ENCODE data around the gene CCDC59.

CCDC59 gene

DNA sequence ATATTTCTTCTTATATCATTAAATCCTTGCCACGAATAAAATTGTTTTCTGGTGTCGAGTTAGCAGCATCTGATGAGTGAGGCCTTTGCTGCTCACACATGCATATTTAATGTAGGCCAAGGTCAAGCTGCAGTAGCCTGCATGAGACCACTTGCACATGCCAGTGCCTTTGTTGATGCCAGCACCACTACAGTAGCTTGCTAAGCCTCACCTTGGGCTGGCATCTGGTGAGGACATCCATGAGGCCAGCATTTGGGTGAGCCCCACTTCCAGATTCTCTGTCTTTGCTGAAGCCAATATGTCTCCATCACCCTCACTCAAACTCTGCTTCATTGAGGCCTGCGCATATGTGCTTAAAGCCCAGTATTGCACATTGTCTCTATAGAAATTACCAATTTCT is 8.0 kb downstream of the CCDC59 start:
- Mint-ChIP-seq H3K36me3 (peaks cover 62% of the 10 kb centered on the region), H3K4me1 (no peaks in the 10 kb centered on the region), H3K9me3 (no peaks in the 10 kb centered on the region), H3K4me3 (no peak overlapping the region), H3K27ac (no peak overlapping the region)
- no peak for DNase-seq (ENCODE audit: low spot score in 2 of 2)
- no peak for ATAC-seq

DNA sequence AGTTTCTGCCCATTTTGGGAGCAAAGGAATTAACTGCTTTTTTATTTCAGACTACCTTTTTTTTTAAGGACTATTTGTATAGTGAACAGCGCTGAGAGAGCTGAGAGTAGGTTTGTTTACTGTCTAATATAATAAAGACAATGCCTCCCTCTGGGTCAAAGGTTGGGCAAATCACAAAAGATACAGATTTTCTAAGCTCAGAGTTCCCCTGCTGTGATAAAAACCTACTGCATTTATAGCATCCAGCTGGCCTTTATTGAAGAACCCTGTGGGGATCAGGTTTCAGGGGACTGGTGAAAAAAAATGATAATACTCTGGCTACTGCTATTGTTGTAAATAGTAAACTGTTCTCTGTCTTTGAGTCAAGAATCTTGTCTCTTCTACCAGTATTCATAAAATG is 28.7 kb downstream of the CCDC59 start:
- DNase-seq (ENCODE audit: low spot score in 2 of 2) = no peak
- H3K4me1 Mint-ChIP-seq = no peaks in the 10 kb centered on the region
- no peak for ATAC-seq
- H3K4me3 Mint-ChIP-seq = no peak overlapping the region
- no peaks in the 10 kb centered on the region for H3K9me3 Mint-ChIP-seq
- H3K36me3 Mint-ChIP-seq = no peaks in the 10 kb centered on the region
- H3K27ac Mint-ChIP-seq = no peak overlapping the region

DNA sequence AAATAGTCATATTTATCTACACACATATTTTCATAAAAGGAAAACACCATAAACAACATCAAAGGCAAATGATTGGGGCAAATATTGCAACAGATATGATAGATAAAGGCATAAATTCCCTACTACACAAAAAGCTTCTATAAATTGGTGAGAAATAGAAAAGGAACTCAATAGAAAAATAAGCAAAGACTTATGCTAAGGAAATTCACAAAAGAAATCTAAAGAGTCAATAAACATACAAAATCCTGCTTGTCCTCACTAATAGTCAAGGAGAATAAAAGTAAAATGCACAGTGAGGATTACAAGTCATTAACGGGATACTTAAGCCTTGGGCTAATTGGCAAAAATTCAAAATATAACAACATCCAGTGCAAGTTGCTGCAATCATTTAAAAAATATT is 30.3 kb downstream of the CCDC59 start:
- Mint-ChIP-seq H3K4me1 (no peaks in the 10 kb centered on the region), H3K27ac (no peak overlapping the region), H3K36me3 (no peaks in the 10 kb centered on the region), H3K9me3 (no peaks in the 10 kb centered on the region), H3K4me3 (no peak overlapping the region)
- DNase-seq (ENCODE audit: low spot score in 2 of 2) (no peak), ATAC-seq (no peak)

DNA sequence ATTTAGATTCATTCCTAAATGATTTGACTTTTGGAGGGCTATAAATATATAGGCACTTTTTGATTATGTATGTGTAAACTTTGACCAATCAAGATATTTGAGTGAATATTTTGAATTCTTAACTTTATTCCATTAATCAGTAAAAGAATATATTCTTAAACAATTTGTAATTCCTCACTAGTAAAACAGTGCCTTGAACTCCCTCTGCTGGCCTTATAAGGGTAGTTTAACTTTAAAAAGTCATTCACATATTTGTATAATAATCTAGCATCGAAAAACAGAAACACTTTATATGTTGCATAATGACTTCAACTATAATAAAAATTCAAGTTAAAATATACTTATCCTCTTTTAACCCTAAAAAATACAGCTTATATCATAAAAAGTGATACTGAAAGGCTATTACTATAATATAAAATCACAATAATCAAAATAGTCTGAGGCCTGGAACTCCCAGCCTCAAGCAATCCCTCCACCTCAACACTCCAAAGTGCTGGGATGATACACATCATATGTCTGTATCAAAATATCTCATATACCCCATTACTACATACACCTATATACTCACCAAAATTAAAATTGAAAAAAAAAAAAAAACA is 31.2 kb downstream of the CCDC59 start:
- Mint-ChIP-seq H3K4me1 (no peaks in the 10 kb centered on the region), H3K4me3 (no peak overlapping the region), H3K36me3 (no peaks in the 10 kb centered on the region), H3K27ac (no peak overlapping the region), H3K9me3 (no peaks in the 10 kb centered on the region)
- ATAC-seq = no peak
- no peak for DNase-seq (ENCODE audit: low spot score in 2 of 2)

DNA sequence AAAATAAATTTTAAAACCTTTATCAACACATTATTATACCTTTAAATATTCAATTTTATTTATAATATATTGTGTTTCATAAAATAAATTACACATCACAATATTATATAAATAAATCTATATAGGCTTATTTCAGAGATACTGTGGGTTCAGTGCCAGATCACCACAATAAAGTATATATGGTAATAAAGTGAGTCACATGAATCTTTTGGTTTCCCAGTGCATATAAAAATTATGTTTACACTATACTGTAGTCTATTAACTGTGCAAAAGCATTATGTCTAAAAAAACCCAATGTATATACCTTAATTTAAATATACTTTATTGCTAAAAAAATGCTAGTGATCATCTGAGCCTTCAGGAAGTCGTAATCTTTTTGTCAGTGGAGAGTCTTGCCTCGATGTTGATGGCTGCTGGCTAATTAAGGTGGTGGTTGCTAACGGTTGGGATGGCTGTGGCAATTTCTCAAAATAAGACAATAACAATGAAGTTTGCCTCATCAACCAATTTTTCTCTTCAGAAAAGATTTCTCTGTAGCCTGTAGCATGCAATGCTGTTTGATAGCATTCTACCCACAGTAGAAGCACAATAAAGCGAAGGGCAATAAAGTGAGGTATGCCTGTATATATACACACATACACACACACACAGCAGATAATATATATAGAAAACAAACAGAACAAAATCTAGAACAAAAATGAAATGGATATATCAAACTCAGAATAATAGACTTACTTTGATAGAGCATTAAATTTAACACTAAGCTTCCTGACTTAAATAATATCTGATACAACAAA is 32.4 kb downstream of the CCDC59 start:
- H3K4me1 Mint-ChIP-seq = no peaks in the 10 kb centered on the region
- DNase-seq (ENCODE audit: low spot score in 2 of 2) = no peak
- no peak overlapping the region for H3K27ac Mint-ChIP-seq
- no peak overlapping the region for H3K4me3 Mint-ChIP-seq
- no peaks in the 10 kb centered on the region for H3K9me3 Mint-ChIP-seq
- ATAC-seq = no peak
- no peaks in the 10 kb centered on the region for H3K36me3 Mint-ChIP-seq

DNA sequence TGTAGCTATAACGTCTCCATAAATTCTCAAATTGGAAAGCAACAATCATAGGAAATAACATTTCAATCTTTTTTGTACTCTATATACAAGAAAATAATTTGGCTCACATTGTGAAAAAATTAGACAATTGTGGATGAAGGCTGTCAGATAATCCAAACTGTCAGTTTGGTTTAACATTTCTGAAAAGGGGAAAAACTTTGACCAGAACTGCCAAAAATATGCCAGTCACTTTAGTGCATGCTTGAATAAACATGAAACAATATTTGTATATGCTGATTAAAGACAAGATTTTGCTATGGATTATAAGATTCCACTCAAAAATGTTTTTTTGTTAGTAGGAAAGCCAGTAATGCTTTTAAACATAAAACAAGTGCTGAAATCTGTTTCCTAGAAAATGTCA is 38.9 kb downstream of the CCDC59 start:
- no peak for ATAC-seq

DNA sequence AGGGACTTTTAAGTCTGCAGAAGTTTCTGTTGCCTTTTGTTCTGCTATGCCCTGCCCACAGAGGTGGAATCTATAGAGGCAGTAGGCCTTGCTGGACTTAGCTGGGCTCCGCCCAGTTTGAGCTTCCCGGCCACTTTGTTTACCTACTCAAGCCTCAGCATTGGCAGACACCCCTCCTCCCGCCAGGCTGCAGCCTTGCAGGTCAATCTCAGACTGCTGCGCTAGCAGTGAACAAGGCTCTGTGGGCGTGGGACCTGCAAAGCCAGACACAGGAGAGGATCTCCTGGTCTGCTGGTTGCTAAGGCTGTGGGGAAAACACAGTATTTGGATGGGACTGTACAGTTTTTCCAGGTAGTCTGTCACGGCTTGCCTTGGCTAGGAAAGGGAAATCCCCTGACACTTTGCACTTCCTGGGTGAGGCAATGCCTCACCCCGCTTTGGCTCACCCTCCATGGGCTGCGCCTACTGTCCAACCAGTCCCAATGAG is 43.7 kb downstream of the CCDC59 start:
- no peak for DNase-seq (ENCODE audit: low spot score in 2 of 2)
- Mint-ChIP-seq H3K4me1 (no peaks in the 10 kb centered on the region), H3K4me3 (no peak overlapping the region), H3K36me3 (no peaks in the 10 kb centered on the region), H3K9me3 (peaks cover 2% of the 10 kb centered on the region), H3K27ac (no peak overlapping the region)
- ATAC-seq = no peak

More for the DNA sequence above, 38.9 kb downstream of the CCDC59 start:
- no peak for DNase-seq (ENCODE audit: low spot score in 2 of 2)
- Mint-ChIP-seq H3K9me3 (no peaks in the 10 kb centered on the region), H3K4me3 (no peak overlapping the region), H3K4me1 (no peaks in the 10 kb centered on the region), H3K27ac (no peak overlapping the region), H3K36me3 (no peaks in the 10 kb centered on the region)

All from stimulated activated effector memory CD8-positive, alpha-beta T cell treated with anti-CD3 and anti-CD28 coated beads, Interleukin-12 subunit alpha, Interleukin-12 subunit beta, amount 100 ng/mL, for 72 hours (primary cell).